Measurements from ENCODE around the gene NTM. TPM values are rescaled to one million over a fixed set of nuclear protein-coding genes. Genes with fewer than 3 reads are reported as not detected.
"Not testable (repeated sequence)": the region's sequence is repeated elsewhere in the genome, so short reads cannot be mapped to it uniquely, and the experiment has no call there.

The NTM gene
- total and polyA plus RNA-seq, 9 donors: 8.5 to 37.1 (median 22.6) TPM

GRCh38 chr11:132357811-132358572 lies 987.6 kb downstream of the NTM start:
- WGBS (ENCODE audit: insufficient coverage): 71% methylated on average over 10 of the region's 13 CpGs
- H3K36me3 ChIP-seq (ENCODE audit: control insufficient read depth, insufficient read depth, low read length): no peaks in the 10 kb centered on the region
- no peak for DNase-seq

GRCh38 chr11:132358573-132358953 lies 988.1 kb downstream of the NTM start:
- DNase-seq: no peak
- Histone ChIP-seq H3K27me3 (ENCODE audit: control insufficient read depth, insufficient read depth, low read length) (no peaks in the 10 kb centered on the region), H3K4me1 (ENCODE audit: control insufficient read depth, insufficient read depth, low read length) (no peaks in the 10 kb centered on the region), H3K36me3 (ENCODE audit: control insufficient read depth, insufficient read depth, low read length) (no peaks in the 10 kb centered on the region), H3K9me3 (replicated peaks; ENCODE audit: control insufficient read depth, low read depth, low read length) (no peaks in the 10 kb centered on the region), H3K4me3 (ENCODE audit: low read length) (no peak overlapping the region), H3K27ac (ENCODE audit: low read length) (no peak overlapping the region)
- WGBS (ENCODE audit: insufficient coverage): 70% methylated on average over 3 of the region's 4 CpGs

More at GRCh38 chr11:132357811-132358572, 987.6 kb downstream of the NTM start:
- Histone ChIP-seq H3K9me3 (replicated peaks; ENCODE audit: control insufficient read depth, low read depth, low read length) (no peaks in the 10 kb centered on the region), H3K27me3 (ENCODE audit: control insufficient read depth, insufficient read depth, low read length) (no peaks in the 10 kb centered on the region), H3K27ac (ENCODE audit: low read length) (no peak overlapping the region), H3K4me3 (ENCODE audit: low read length) (no peak overlapping the region), H3K4me1 (ENCODE audit: control insufficient read depth, insufficient read depth, low read length) (no peaks in the 10 kb centered on the region)

GRCh38 chr11:132361011-132361550 lies 990.7 kb downstream of the NTM start:
- Histone ChIP-seq H3K4me3 (ENCODE audit: low read length) (no peak overlapping the region), H3K9me3 (replicated peaks; ENCODE audit: control insufficient read depth, low read depth, low read length) (no peaks in the 10 kb centered on the region), H3K27me3 (ENCODE audit: control insufficient read depth, insufficient read depth, low read length) (no peaks in the 10 kb centered on the region), H3K4me1 (ENCODE audit: control insufficient read depth, insufficient read depth, low read length) (no peaks in the 10 kb centered on the region), H3K27ac (ENCODE audit: low read length) (no peak overlapping the region), H3K36me3 (ENCODE audit: control insufficient read depth, insufficient read depth, low read length) (no peaks in the 10 kb centered on the region)
- WGBS (ENCODE audit: insufficient coverage): 68% methylated on average over 4 of the region's 8 CpGs
- no peak for DNase-seq

GRCh38 chr11:132365650-132366049 lies 995.2 kb downstream of the NTM start:
- WGBS (ENCODE audit: insufficient coverage): no CpG with 5 or more reads among the region's 3 CpGs
- Histone ChIP-seq H3K4me3 (ENCODE audit: low read length) (no peak overlapping the region), H3K27me3 (ENCODE audit: control insufficient read depth, insufficient read depth, low read length) (no peaks in the 10 kb centered on the region), H3K4me1 (ENCODE audit: control insufficient read depth, insufficient read depth, low read length) (no peaks in the 10 kb centered on the region), H3K36me3 (ENCODE audit: control insufficient read depth, insufficient read depth, low read length) (no peaks in the 10 kb centered on the region), H3K27ac (ENCODE audit: low read length) (no peak overlapping the region), H3K9me3 (replicated peaks; ENCODE audit: control insufficient read depth, low read depth, low read length) (no peaks in the 10 kb centered on the region)
- DNase-seq: no peak

GRCh38 chr11:132367293-132367692 lies 996.9 kb downstream of the NTM start:
- WGBS (ENCODE audit: insufficient coverage): no CpG with 5 or more reads among the region's 3 CpGs
- H3K4me1 ChIP-seq (ENCODE audit: control insufficient read depth, insufficient read depth, low read length): no peaks in the 10 kb centered on the region
- H3K27me3 ChIP-seq (ENCODE audit: control insufficient read depth, insufficient read depth, low read length): no peaks in the 10 kb centered on the region
- no peaks in the 10 kb centered on the region for H3K36me3 ChIP-seq (ENCODE audit: control insufficient read depth, insufficient read depth, low read length)
- no peak overlapping the region for H3K4me3 ChIP-seq (ENCODE audit: low read length)
- no peak for DNase-seq
- no peak overlapping the region for H3K27ac ChIP-seq (ENCODE audit: low read length)
- H3K9me3 ChIP-seq (replicated peaks; ENCODE audit: control insufficient read depth, low read depth, low read length): no peaks in the 10 kb centered on the region

GRCh38 chr11:132370114-132370513 lies 999.7 kb downstream of the NTM start:
- H3K4me1 ChIP-seq (ENCODE audit: control insufficient read depth, insufficient read depth, low read length); H3K36me3 ChIP-seq (ENCODE audit: control insufficient read depth, insufficient read depth, low read length); DNase-seq; H3K27ac ChIP-seq (ENCODE audit: low read length); H3K27me3 ChIP-seq (ENCODE audit: control insufficient read depth, insufficient read depth, low read length); H3K4me3 ChIP-seq (ENCODE audit: low read length); H3K9me3 ChIP-seq (replicated peaks; ENCODE audit: control insufficient read depth, low read depth, low read length): not testable (repeated sequence)

- no peak for DNase-seq
- H3K27ac ChIP-seq (ENCODE audit: low read length): no peak overlapping the region
- no peaks in the 10 kb centered on the region for H3K9me3 ChIP-seq (replicated peaks; ENCODE audit: control insufficient read depth, low read depth, low read length)
- no peak overlapping the region for H3K4me3 ChIP-seq (ENCODE audit: low read length)
- no peaks in the 10 kb centered on the region for H3K4me1 ChIP-seq (ENCODE audit: control insufficient read depth, insufficient read depth, low read length)
- WGBS (ENCODE audit: insufficient coverage): 84% methylated on average over 2 of the region's 4 CpGs
- H3K36me3 ChIP-seq (ENCODE audit: control insufficient read depth, insufficient read depth, low read length): no peaks in the 10 kb centered on the region
- no peaks in the 10 kb centered on the region for H3K27me3 ChIP-seq (ENCODE audit: control insufficient read depth, insufficient read depth, low read length)
Observed at GRCh38 chr11:132373405-132374143, 1003.2 kb downstream of the NTM start.

GRCh38 chr11:132379540-132379939 lies 1009.1 kb downstream of the NTM start:
- 57% methylated on average over 1 of the region's 3 CpGs for WGBS (ENCODE audit: insufficient coverage)

More at GRCh38 chr11:132379540-132379939, 1009.1 kb downstream of the NTM start:
- DNase-seq: no peak
- H3K4me1 ChIP-seq (ENCODE audit: control insufficient read depth, insufficient read depth, low read length): no peaks in the 10 kb centered on the region
- H3K27me3 ChIP-seq (ENCODE audit: control insufficient read depth, insufficient read depth, low read length): no peaks in the 10 kb centered on the region
- no peaks in the 10 kb centered on the region for H3K9me3 ChIP-seq (replicated peaks; ENCODE audit: control insufficient read depth, low read depth, low read length)
- H3K4me3 ChIP-seq (ENCODE audit: low read length): no peak overlapping the region
- H3K27ac ChIP-seq (ENCODE audit: low read length): no peak overlapping the region
- no peaks in the 10 kb centered on the region for H3K36me3 ChIP-seq (ENCODE audit: control insufficient read depth, insufficient read depth, low read length)

All from muscle of leg (tissue), 11 donors.